Epithelial cell of esophagus (primary cell): ENCODE measurements around the gene SNX30.

Experiments
- DNase-seq: peaks from one replicate; pipeline ENCODE4 v3.0.0; 2010; ENCODE audit warnings: low read depth
- H3K4me3 ChIP-seq: 2 replicates; pipeline ENCODE4 v1.5.1; 2011; ENCODE audit warnings: mild to moderate bottlenecking, low read length, control low read depth
- TF ChIP-seq, protein P1 (sequence below): IDR thresholded peaks from 2 replicates; pipeline ENCODE4 v1.5.1; 2011; ENCODE audit warnings: low read depth, mild to moderate bottlenecking, low read length, control low read depth, inconsistent platforms; ENCODE audit not compliant: insufficient read depth; ENCODE audit errors: missing control alignments

Gene SNX30

GRCh38 chr9:112854657-112855056 lies 104.1 kb downstream of the SNX30 start:
- DNase-seq = no peak
- H3K4me3 ChIP-seq = no peak overlapping the region
- TF ChIP-seq, protein P1, sequence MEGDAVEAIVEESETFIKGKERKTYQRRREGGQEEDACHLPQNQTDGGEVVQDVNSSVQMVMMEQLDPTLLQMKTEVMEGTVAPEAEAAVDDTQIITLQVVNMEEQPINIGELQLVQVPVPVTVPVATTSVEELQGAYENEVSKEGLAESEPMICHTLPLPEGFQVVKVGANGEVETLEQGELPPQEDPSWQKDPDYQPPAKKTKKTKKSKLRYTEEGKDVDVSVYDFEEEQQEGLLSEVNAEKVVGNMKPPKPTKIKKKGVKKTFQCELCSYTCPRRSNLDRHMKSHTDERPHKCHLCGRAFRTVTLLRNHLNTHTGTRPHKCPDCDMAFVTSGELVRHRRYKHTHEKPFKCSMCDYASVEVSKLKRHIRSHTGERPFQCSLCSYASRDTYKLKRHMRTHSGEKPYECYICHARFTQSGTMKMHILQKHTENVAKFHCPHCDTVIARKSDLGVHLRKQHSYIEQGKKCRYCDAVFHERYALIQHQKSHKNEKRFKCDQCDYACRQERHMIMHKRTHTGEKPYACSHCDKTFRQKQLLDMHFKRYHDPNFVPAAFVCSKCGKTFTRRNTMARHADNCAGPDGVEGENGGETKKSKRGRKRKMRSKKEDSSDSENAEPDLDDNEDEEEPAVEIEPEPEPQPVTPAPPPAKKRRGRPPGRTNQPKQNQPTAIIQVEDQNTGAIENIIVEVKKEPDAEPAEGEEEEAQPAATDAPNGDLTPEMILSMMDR = no peak

DNA sequence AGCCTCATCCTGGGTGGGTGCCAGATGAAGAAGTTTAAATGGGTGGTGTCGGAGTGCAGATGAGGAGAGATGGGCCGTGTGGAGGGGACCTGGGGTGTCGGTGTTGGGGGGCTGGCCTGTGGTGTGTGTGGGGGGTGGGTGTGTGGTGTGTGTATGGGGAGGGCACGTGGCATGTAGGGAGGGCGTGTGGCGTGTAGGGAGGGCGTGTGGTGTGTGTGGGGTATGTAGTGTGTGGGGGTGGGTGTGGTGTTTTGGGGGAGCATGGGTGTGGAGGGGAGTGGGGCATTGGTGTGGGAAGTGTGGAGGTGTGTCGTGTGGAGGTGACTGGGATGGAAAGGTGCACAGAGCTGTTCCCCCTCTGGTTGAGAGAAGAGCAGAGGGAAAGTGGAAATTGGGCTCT lies 105.6 kb downstream of the SNX30 start:
- TF ChIP-seq, protein P1 = no peak
- no peak for DNase-seq

GRCh38 chr9:112856843-112857242 lies 106.3 kb downstream of the SNX30 start:
- no peak for DNase-seq
- no peak overlapping the region for H3K4me3 ChIP-seq
- TF ChIP-seq, protein P1 = no peak

More for the DNA sequence above, 105.6 kb downstream of the SNX30 start:
- no peak overlapping the region for H3K4me3 ChIP-seq

DNA sequence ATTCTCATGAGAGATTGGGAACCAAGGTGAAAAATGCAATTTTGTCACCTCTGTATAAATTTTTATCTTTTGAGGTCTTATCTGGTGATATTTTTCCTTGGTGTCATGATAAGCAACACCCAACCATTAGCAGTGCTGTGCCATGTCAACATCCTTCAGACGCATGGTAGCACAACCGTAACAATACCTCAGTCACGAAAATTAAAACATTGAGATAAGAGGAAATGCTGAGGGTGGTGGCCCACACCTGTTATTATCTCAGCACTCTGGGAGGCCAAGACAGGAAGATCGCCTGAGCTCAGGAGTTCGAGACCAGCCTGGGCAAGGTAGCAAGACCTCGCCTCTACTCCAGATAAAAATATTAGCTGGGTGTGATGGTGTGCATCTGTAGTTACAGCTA lies 107.4 kb downstream of the SNX30 start:
- no peak overlapping the region for H3K4me3 ChIP-seq
- TF ChIP-seq, protein P1 = no peak
- no peak for DNase-seq

DNA sequence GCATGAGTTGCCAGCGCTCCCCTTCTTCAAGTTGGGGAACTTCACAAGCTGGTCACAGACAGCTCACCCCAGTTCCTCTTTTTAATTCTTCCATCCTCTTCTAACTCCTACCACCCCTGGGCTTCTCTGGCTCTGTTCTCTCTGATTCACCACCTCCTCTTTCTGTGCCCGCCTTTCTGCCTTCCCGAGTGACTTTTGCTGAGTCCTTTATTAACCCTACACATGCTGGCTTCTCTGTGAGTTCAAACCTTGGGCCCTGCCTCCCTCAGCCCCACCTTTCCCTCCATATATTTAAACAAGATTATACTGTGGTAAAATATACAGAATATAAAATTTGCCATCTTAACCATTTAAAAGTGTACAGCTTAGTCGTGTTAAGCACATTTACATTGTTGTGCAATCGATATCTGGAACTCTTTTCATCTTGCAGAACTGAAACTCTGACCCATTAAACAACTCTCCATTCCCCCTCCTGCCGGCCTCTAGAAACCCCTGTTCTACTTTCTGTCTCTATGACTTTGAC lies 108.1 kb downstream of the SNX30 start:
- H3K4me3 ChIP-seq = no peak overlapping the region
- DNase-seq = peak; percentile 46
- TF ChIP-seq, protein P1 = no peak

DNA sequence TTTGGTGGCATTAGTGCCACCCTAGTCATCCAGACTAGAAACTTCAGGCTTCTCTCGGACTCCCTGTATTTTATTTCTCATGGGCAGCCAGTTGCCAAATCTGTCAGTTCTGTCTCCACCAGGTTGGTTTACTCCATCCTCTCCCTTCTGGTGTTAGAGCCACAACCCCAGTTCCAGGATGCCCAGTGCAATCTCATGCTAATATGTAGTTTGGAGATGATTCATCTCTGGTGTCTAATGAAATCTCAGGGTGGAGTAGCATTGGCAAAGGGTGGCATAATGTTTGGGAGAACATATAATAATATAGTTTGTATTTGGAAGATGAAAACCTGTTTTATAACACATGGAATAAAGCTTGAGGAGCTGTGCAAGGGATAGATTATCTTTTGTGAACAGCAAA lies 109.9 kb downstream of the SNX30 start:
- peak; percentile 51 for DNase-seq
- TF ChIP-seq, protein P1 = no peak
- no peak overlapping the region for H3K4me3 ChIP-seq

GRCh38 chr9:112861155-112861554 lies 110.6 kb downstream of the SNX30 start:
- TF ChIP-seq, protein P1 = no peak
- H3K4me3 ChIP-seq = no peak overlapping the region
- DNase-seq = no peak
